ENCODE measurements around the gene PTPRF. TPM values are rescaled to one million over a fixed set of nuclear protein-coding genes. Genes with fewer than 3 reads are reported as not detected.

Gene PTPRF
- total RNA-seq, 4 donors from 2014 or later = 33.8 to 84.2 (median 53.7) TPM

DNA sequence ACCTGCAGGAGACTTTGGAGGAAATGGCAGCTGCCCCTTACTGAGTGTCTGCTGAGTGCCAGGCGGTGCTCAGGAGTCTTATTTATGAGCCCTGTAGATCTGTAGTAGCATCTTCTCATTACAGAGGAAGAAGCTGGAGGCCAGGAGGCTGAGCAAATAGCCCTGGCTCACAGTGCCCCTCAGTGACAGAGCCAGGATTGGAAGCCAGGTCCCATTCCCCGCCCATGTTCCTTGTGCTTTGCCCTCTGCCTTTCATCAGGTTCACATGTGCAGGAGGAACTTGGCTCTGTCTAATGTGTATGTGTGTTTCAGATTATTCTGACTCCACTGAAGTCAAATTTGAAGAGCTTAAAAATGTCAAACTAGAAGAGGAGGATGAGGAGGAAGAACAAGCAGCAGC, 140.5 kb downstream of the PTPRF start:
- no peaks in the 10 kb centered on the region for H3K27me3 ChIP-seq
- no peaks in the 10 kb centered on the region for H3K9me3 ChIP-seq
- no peak for DNase-seq (ENCODE audit: extremely low spot score)
- TF ChIP-seq POLR2A (IDR thresholded peaks at IDR 0.05; ENCODE audit: low read depth) (no peak), EP300 (IDR thresholded peaks at IDR 0.05) (no peak), POLR2AphosphoS5 (IDR thresholded peaks at IDR 0.05) (no peak)
- TF ChIP-seq, protein P1, sequence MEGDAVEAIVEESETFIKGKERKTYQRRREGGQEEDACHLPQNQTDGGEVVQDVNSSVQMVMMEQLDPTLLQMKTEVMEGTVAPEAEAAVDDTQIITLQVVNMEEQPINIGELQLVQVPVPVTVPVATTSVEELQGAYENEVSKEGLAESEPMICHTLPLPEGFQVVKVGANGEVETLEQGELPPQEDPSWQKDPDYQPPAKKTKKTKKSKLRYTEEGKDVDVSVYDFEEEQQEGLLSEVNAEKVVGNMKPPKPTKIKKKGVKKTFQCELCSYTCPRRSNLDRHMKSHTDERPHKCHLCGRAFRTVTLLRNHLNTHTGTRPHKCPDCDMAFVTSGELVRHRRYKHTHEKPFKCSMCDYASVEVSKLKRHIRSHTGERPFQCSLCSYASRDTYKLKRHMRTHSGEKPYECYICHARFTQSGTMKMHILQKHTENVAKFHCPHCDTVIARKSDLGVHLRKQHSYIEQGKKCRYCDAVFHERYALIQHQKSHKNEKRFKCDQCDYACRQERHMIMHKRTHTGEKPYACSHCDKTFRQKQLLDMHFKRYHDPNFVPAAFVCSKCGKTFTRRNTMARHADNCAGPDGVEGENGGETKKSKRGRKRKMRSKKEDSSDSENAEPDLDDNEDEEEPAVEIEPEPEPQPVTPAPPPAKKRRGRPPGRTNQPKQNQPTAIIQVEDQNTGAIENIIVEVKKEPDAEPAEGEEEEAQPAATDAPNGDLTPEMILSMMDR (IDR thresholded peaks at IDR 0.05) = no peak
- no peak overlapping the region for H3K4me3 ChIP-seq
- intact Hi-C loops (cut with DNase I) = no loop called here
- H3K27ac ChIP-seq (replicated peaks in 1 of 4) = peak overlapping the region in 1 of 4 donors; percentile 12
- peaks cover 84 to 100% (median 98%) of the 10 kb centered on the region in 4 donors for H3K36me3 ChIP-seq
- peaks cover 0 to 4% (median 0%) of the 10 kb centered on the region in 4 donors for H3K4me1 ChIP-seq
- WGBS = 100% methylated on average over 2 of the region's 2 CpGs

DNA sequence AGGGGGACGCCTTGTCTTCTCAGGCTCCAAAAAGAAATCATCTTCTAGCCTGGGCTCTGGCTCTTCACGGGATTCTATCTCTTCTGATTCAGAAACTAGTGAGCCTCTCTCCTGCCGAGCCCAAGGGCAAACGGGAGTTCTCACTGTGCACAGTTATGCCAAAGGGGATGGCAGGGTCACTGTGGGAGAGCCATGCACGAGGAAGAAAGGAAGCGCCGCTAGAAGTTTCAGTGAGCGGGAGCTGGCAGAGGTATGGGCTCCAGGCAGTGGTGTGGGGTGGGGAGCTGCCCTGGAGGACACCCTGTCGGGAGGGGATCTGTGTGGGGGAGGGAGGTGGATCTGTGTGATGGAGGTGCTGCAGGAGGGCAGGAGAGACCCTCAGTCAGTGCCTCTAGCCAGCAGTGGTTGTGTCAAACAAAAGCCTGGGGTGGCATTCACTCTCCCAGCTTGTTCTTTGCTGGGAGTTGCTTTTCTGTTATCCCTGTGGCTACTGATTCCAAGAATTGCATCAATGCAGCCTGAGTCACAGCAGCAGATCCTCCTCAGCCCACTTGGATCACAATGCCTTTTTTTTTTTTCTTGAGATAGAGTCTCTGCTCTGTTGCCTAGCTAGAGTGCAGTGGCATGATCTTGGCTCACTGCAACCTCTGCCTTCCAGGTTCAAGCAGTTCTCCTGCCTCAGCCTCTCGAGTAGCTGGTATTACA, 141.1 kb downstream of the PTPRF start:
- TF ChIP-seq, protein P1 (IDR thresholded peaks at IDR 0.05) = no peak
- TF ChIP-seq POLR2A (IDR thresholded peaks at IDR 0.05; ENCODE audit: low read depth) (no peak), POLR2AphosphoS5 (IDR thresholded peaks at IDR 0.05) (no peak), EP300 (IDR thresholded peaks at IDR 0.05) (no peak)
- DNase-seq (ENCODE audit: extremely low spot score) = no peak
- peaks cover 0 to 4% (median 0%) of the 10 kb centered on the region in 4 donors for H3K4me1 ChIP-seq
- H3K4me3 ChIP-seq = no peak overlapping the region
- H3K27me3 ChIP-seq = no peaks in the 10 kb centered on the region
- WGBS = 88% methylated on average over 10 of the region's 10 CpGs
- H3K9me3 ChIP-seq = no peaks in the 10 kb centered on the region
- peak overlapping the region in 1 of 4 donors; percentile 12 for H3K27ac ChIP-seq (replicated peaks in 1 of 4)
- intact Hi-C loops (cut with DNase I) = no loop called here
- peaks cover 78 to 100% (median 96%) of the 10 kb centered on the region in 4 donors for H3K36me3 ChIP-seq

DNA sequence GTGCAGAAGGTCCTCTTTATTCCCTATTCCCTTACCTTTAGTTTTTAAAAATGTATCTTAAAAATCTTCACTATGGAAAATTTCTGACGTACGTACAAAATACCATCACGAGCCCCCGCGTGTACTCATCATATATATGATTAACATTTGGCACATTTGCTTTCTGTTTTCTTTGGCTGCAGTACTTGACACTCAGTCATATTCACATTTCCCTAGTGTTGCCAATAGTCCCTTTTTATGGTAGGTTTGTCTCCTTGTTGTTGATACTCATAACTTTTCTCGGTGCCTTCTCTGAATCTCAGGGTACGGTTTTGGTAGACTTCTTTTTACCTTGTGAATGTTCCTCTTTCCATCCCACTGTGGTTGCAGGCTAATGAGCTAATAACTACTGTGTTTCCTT, 142.6 kb downstream of the PTPRF start:
- Histone ChIP-seq H3K4me3 (no peak overlapping the region), H3K9me3 (no peaks in the 10 kb centered on the region), H3K36me3 (peaks cover 63 to 100% (median 83%) of the 10 kb centered on the region in 4 donors), H3K27ac (replicated peaks in 1 of 4) (no peak overlapping the region), H3K27me3 (no peaks in the 10 kb centered on the region), H3K4me1 (peaks cover 0 to 4% (median 0%) of the 10 kb centered on the region in 4 donors)
- 89% methylated on average over 7 of the region's 7 CpGs for WGBS
- intact Hi-C loops (cut with DNase I) = no loop called here
- no peak for DNase-seq (ENCODE audit: extremely low spot score)
- no peak for TF ChIP-seq EP300 (IDR thresholded peaks at IDR 0.05)
- TF ChIP-seq, protein P1 (IDR thresholded peaks at IDR 0.05) = no peak
- TF ChIP-seq POLR2AphosphoS5 (IDR thresholded peaks at IDR 0.05) = no peak
- TF ChIP-seq POLR2A (IDR thresholded peaks at IDR 0.05; ENCODE audit: low read depth) = no peak

Other genes starting within 250 kb of the PTPRF start
- not detected for gene C1orf210, start 245.3 kb upstream of the PTPRF start, total RNA-seq
- 10 to 100 TPM; 16.2 to 51.1 (median 32.6) TPM for gene TIE1, start 229.9 kb upstream of the PTPRF start, total RNA-seq
- under 1 TPM in 2 of 4 donors, not detected in 2; 0.13 to 0.63 TPM for gene MPL, start 193.1 kb upstream of the PTPRF start, total RNA-seq
- 1 to 10 TPM in 1 of 4 donors, under 1 TPM in 1, not detected in 2; 0.42 to 1.7 TPM for gene CDC20, start 171.9 kb upstream of the PTPRF start, total RNA-seq
- 10 to 100 TPM; 25.7 to 63.2 (median 49.1) TPM for gene ELOVL1, start 162.9 kb upstream of the PTPRF start, total RNA-seq
- gene MED8, start 141.1 kb upstream of the PTPRF start, total RNA-seq = 10 to 100 TPM; 27.6 to 34.1 (median 32.0) TPM
- 10 to 100 TPM; 25.2 to 45.9 (median 31.3) TPM for gene SZT2, start 141.0 kb upstream of the PTPRF start, total RNA-seq
- gene HYI, start 77.0 kb upstream of the PTPRF start, total RNA-seq = 10 to 100 TPM; 36.3 to 60.5 (median 50.6) TPM
- 10 to 100 TPM; 15.1 to 25.7 (median 22.4) TPM for gene KDM4A, start 119.3 kb downstream of the PTPRF start, total RNA-seq
- gene ST3GAL3, start 176.7 kb downstream of the PTPRF start, total RNA-seq = 10 to 100 TPM; 23.3 to 37.1 (median 30.1) TPM